ENCODE data around the gene ZNF438. TPM values are rescaled to one million over a fixed set of nuclear protein-coding genes. Genes with fewer than 3 reads are reported as not detected.
A peak's percentile ranks its signal among the peaks of the same experiment; 100 is the strongest.

The ZNF438 gene
- total RNA-seq, 2 donors from 2014 or later = 10.6 to 14.5 TPM

DNA sequence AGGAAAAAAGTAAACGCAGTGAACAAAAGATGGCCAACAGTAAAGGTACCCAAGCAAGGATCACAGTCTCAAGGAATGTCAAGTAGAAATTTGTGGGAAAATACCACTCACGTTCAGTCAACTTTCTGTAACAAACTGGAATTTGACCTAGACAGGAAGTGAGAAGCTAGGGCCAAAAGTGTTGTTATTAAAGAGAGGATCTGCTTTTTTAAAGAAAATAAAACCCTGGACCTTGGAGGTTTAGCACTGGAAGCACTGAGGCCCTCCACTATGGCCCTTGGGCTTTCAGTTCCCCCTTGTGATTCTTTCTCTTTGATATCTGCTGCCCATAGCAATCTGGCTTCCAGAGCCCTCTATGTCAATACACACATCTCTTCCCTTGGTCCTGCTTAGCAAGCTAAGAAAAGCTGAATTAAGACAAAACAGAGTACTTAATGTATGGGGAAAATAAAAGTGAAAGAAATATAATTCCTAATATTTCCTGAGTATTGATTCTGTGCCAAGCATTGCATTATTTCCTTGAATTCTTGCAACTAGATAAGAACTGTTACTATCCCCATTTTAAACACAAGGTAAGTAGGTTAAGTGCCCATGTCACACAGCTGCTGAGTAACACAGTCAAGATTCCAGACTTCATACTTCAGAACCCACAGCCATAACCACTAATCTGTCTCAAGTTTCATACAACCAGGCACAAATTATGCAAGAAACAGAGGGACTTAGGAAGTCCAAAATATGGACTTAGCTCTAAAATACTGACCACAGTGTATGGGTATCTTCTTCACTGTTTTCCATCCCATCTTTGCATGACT lies 2.6 kb upstream of the ZNF438 start:
- no peaks in the 10 kb centered on the region for H3K36me3 ChIP-seq
- H3K27me3 ChIP-seq (replicated peaks; ENCODE audit: insufficient read depth) = no peaks in the 10 kb centered on the region
- no peaks in the 10 kb centered on the region for H3K9me3 ChIP-seq
- H3K4me3 ChIP-seq = peak overlapping the region; percentile 41
- TF ChIP-seq, protein P1, sequence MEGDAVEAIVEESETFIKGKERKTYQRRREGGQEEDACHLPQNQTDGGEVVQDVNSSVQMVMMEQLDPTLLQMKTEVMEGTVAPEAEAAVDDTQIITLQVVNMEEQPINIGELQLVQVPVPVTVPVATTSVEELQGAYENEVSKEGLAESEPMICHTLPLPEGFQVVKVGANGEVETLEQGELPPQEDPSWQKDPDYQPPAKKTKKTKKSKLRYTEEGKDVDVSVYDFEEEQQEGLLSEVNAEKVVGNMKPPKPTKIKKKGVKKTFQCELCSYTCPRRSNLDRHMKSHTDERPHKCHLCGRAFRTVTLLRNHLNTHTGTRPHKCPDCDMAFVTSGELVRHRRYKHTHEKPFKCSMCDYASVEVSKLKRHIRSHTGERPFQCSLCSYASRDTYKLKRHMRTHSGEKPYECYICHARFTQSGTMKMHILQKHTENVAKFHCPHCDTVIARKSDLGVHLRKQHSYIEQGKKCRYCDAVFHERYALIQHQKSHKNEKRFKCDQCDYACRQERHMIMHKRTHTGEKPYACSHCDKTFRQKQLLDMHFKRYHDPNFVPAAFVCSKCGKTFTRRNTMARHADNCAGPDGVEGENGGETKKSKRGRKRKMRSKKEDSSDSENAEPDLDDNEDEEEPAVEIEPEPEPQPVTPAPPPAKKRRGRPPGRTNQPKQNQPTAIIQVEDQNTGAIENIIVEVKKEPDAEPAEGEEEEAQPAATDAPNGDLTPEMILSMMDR (IDR thresholded peaks at IDR 0.05) = no peak
- ATAC-seq (ENCODE audit: insufficient number of reproducible peaks, low FRiP score, low read depth) (no peak), DNase-seq (ENCODE audit: low spot score) (no peak)
- peaks cover 21 to 45% of the 10 kb centered on the region in 2 donors for H3K4me1 ChIP-seq (ENCODE audit: control insufficient read depth in 1 of 2, low read depth in 2 of 2)
- peak overlapping the region; percentile 84 to 99 for H3K27ac ChIP-seq

DNA sequence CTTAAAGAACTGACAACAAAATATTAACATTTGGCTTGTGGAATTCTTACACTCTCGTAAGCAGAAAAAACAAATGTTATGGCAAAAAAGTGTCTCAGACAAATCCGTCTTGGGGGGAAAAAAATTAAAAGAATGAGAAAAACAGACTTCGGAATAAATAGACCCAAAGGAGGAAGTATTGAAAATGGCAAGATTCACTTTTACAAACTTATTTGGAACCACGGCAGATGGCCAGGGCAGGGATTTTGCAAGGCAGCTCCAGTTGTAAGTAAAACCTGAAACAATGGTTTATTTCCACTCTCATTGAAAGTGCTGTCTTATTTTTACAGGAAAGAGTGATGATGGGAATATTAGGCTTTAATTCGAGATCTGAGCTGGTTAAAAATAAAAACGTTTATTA lies 1.5 kb upstream of the ZNF438 start:
- ATAC-seq (ENCODE audit: insufficient number of reproducible peaks, low FRiP score, low read depth) (no peak), DNase-seq (ENCODE audit: low spot score) (no peak)
- TF ChIP-seq, protein P1 (IDR thresholded peaks at IDR 0.05) = no peak
- Histone ChIP-seq H3K27ac (peak overlapping the region; percentile 99), H3K4me3 (peak overlapping the region; percentile 79), H3K36me3 (no peaks in the 10 kb centered on the region), H3K4me1 (ENCODE audit: control insufficient read depth in 1 of 2, low read depth in 2 of 2) (peaks cover 29 to 57% of the 10 kb centered on the region in 2 donors), H3K27me3 (replicated peaks; ENCODE audit: insufficient read depth) (no peaks in the 10 kb centered on the region), H3K9me3 (no peaks in the 10 kb centered on the region)

DNA sequence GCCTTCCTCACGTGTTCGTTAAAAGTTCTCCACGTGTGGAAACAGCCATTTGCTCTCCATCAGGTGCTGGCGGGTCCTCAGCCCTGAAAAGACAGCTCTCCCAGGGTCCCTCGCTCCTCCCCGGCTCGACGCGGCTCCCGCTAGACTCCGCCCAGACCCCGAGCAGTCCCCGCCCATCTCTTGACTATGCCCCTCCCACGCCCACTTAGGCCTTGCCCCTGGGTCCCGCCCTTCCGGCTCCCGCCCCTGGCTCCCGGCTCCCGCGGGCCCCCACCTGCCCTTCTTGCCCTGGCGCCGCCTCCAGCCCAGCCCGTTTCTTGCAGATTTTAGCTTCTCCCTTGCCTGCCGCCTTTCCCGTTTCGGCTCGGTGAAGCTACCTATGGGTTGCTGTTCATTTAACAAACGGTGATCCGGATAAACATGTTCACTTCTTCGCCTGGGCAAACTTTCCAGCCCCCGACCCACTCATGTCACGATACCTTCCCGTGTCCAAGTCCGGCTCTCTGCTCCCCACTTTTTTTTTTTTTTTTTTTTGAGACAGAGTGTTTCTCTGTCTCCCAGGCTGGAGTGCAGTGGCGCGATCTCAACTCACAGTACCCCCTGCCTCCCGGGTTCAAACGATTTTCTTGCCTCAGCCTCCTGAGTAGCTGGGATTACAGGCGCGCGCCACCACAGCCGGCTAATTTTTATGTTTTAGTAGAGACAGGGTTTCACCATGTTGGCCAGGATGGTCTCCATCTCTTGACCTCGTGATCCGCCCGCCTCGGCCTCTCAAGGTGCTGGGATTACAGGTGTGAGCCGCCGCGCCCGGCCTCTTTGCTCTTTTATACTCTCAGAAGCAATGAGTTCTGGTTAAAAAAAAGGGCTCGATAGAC lies 830 bp upstream of the ZNF438 start:
- DNase-seq (ENCODE audit: low spot score) (peak; percentile 85), ATAC-seq (ENCODE audit: insufficient number of reproducible peaks, low FRiP score, low read depth) (peak; percentile 90)
- TF ChIP-seq, protein P1 (IDR thresholded peaks at IDR 0.05) = no peak
- Histone ChIP-seq H3K27me3 (replicated peaks; ENCODE audit: insufficient read depth) (no peaks in the 10 kb centered on the region), H3K4me3 (peak overlapping the region; percentile 79), H3K27ac (peak overlapping the region; percentile 99), H3K9me3 (no peaks in the 10 kb centered on the region), H3K36me3 (no peaks in the 10 kb centered on the region), H3K4me1 (ENCODE audit: control insufficient read depth in 1 of 2, low read depth in 2 of 2) (peaks cover 30 to 59% of the 10 kb centered on the region in 2 donors)

DNA sequence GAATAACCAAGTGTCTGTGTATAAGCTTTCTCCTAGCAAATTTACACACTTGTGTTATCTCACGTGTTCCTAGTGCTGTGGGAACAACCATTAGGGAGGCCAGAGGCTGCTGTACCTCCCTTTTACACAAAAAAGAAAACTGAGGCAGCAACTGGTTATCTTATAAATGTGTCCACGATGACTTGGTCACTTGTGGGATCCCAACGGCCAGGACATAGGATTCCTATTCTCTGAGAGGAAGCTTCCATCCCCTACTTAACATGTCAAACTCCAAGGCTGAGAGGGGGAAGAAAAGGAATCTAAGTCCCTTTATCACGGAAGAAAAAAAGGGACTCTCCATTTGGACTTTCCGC lies 484 bp downstream of the ZNF438 start:
- Histone ChIP-seq H3K4me3 (peak overlapping the region; percentile 79), H3K4me1 (ENCODE audit: control insufficient read depth in 1 of 2, low read depth in 2 of 2) (peaks cover 30 to 59% of the 10 kb centered on the region in 2 donors), H3K36me3 (no peaks in the 10 kb centered on the region), H3K27ac (peak overlapping the region; percentile 99), H3K9me3 (no peaks in the 10 kb centered on the region), H3K27me3 (replicated peaks; ENCODE audit: insufficient read depth) (no peaks in the 10 kb centered on the region)
- ATAC-seq (ENCODE audit: insufficient number of reproducible peaks, low FRiP score, low read depth) = no peak
- DNase-seq (ENCODE audit: low spot score) = no peak
- TF ChIP-seq, protein P1 (IDR thresholded peaks at IDR 0.05) = no peak

DNA sequence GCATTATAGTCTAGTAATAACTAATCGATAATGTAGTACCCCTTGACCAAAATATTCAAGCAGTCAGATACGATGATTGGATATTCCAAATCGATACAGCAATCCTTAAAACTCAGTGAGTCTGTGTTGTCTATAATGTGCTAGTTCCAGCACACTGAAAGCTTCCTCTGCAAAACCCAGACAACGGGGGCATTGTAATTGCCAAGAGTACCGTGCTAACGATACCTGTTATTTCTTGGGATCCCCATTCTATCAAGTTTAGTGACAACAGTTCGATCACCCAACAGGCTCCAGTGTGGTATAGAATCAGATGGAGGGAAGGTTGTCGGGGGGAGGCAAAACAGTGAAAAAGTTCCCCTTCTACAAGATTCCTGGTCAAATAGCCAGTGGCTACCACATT lies 865 bp downstream of the ZNF438 start:
- no peak for ATAC-seq (ENCODE audit: insufficient number of reproducible peaks, low FRiP score, low read depth)
- peaks cover 30 to 59% of the 10 kb centered on the region in 2 donors for H3K4me1 ChIP-seq (ENCODE audit: control insufficient read depth in 1 of 2, low read depth in 2 of 2)

More for the DNA sequence above, 865 bp downstream of the ZNF438 start:
- TF ChIP-seq, protein P1 (IDR thresholded peaks at IDR 0.05) = no peak
- H3K27ac ChIP-seq = peak overlapping the region; percentile 99
- no peak for DNase-seq (ENCODE audit: low spot score)
- H3K36me3 ChIP-seq = no peaks in the 10 kb centered on the region
- no peaks in the 10 kb centered on the region for H3K9me3 ChIP-seq
- H3K4me3 ChIP-seq = peak overlapping the region; percentile 79
- no peaks in the 10 kb centered on the region for H3K27me3 ChIP-seq (replicated peaks; ENCODE audit: insufficient read depth)
